ENCODE measurements around the gene MYCBPAP. TPM values are rescaled to one million over a fixed set of nuclear protein-coding genes. Genes with fewer than 3 reads are reported as not detected.

Gene MYCBPAP
- total RNA-seq, 4 donors from 2014 or later = 0.38 TPM; not detected in 3

GRCh38 chr17:50495217-50495823, 12.9 kb upstream of the MYCBPAP start:
- intact Hi-C loops (cut with DNase I) = no loop called here
- Histone ChIP-seq H3K27me3 (no peaks in the 10 kb centered on the region), H3K9me3 (no peaks in the 10 kb centered on the region), H3K36me3 (no peaks in the 10 kb centered on the region), H3K27ac (no peak overlapping the region), H3K4me1 (peaks cover 0 to 12% (median 0%) of the 10 kb centered on the region in 3 donors), H3K4me3 (no peak overlapping the region)
- TF ChIP-seq POLR2A (IDR thresholded peaks at IDR 0.05) = no peak
- TF ChIP-seq CTCF (IDR thresholded peaks at IDR 0.05) = no peak
- DNase-seq = no peak
- 72 to 94% methylated on average over 4 to 7 of the region's 8 CpGs for WGBS, 2 donors

- Histone ChIP-seq H3K4me1 (peaks cover 0 to 12% (median 0%) of the 10 kb centered on the region in 3 donors), H3K27ac (no peak overlapping the region), H3K36me3 (no peaks in the 10 kb centered on the region), H3K4me3 (no peak overlapping the region), H3K9me3 (no peaks in the 10 kb centered on the region), H3K27me3 (no peaks in the 10 kb centered on the region)
- TF ChIP-seq CTCF (IDR thresholded peaks at IDR 0.05) (no peak), POLR2A (IDR thresholded peaks at IDR 0.05) (no peak)
- intact Hi-C loops (cut with DNase I) = no loop called here
- WGBS, 2 donors = 86 to 92% methylated on average over 8 of the region's 8 CpGs
- DNase-seq = no peak
Measured at GRCh38 chr17:50495918-50496317, 12.3 kb upstream of the MYCBPAP start.

GRCh38 chr17:50498021-50498874, 10.0 kb upstream of the MYCBPAP start:
- intact Hi-C loops (cut with DNase I) = no loop called here
- TF ChIP-seq CTCF (IDR thresholded peaks at IDR 0.05) = no peak
- TF ChIP-seq POLR2A (IDR thresholded peaks at IDR 0.05) = no peak
- no peak overlapping the region for H3K4me3 ChIP-seq
- no peaks in the 10 kb centered on the region for H3K9me3 ChIP-seq
- H3K4me1 ChIP-seq = peaks cover 0 to 12% (median 0%) of the 10 kb centered on the region in 3 donors
- H3K36me3 ChIP-seq = no peaks in the 10 kb centered on the region
- no peaks in the 10 kb centered on the region for H3K27me3 ChIP-seq
- WGBS, 2 donors = 68 to 82% methylated on average over 3 to 4 of the region's 7 CpGs
- no peak for DNase-seq
- H3K27ac ChIP-seq = peak overlapping the region in 3 of 4 donors; percentile 28 to 63 (median 61)

- Histone ChIP-seq H3K9me3 (no peaks in the 10 kb centered on the region), H3K27me3 (no peaks in the 10 kb centered on the region), H3K4me3 (no peak overlapping the region), H3K36me3 (no peaks in the 10 kb centered on the region), H3K4me1 (peaks cover 0 to 12% (median 0%) of the 10 kb centered on the region in 3 donors), H3K27ac (no peak overlapping the region)
- no peak for DNase-seq
- intact Hi-C loops (cut with DNase I) = no loop called here
- TF ChIP-seq CTCF (IDR thresholded peaks at IDR 0.05) (no peak), POLR2A (IDR thresholded peaks at IDR 0.05) (no peak)
Measured at GRCh38 chr17:50499270-50499669, 9.0 kb upstream of the MYCBPAP start.

- peaks cover 0 to 12% (median 0%) of the 10 kb centered on the region in 3 donors for H3K4me1 ChIP-seq
- no peak for TF ChIP-seq CTCF (IDR thresholded peaks at IDR 0.05)
- TF ChIP-seq POLR2A (IDR thresholded peaks at IDR 0.05) = no peak
- no peaks in the 10 kb centered on the region for H3K9me3 ChIP-seq
- DNase-seq = no peak
- no peak overlapping the region for H3K4me3 ChIP-seq
- intact Hi-C loops (cut with DNase I) = no loop called here
- H3K27me3 ChIP-seq = no peaks in the 10 kb centered on the region
- H3K36me3 ChIP-seq = no peaks in the 10 kb centered on the region
- H3K27ac ChIP-seq = no peak overlapping the region
- WGBS, 2 donors = 89 to 91% methylated on average over 2 of the region's 2 CpGs
Measured at GRCh38 chr17:50499721-50500120, 8.5 kb upstream of the MYCBPAP start.
